ENCODE results near the gene CSRNP2.

CSRNP2 gene

GRCh38 chr12:51065530-51065929, 17.9 kb downstream of the CSRNP2 start:
- no peak overlapping the region for H3K4me3 ChIP-seq (ENCODE audit: low read depth, low read length)
- no peak for TF ChIP-seq CTCF (IDR thresholded peaks at IDR 0.05; ENCODE audit: low read depth, low read length)
- no peak for TF ChIP-seq MYC (IDR thresholded peaks at IDR 0.05; ENCODE audit: low read depth, low read length)
- TF ChIP-seq POLR2A (IDR thresholded peaks at IDR 0.05; ENCODE audit: extremely low read depth, insufficient read length) = no peak
- TF ChIP-seq MAX (IDR thresholded peaks at IDR 0.05; ENCODE audit: low read depth, low read length) = no peak
- no peak for DNase-seq (ENCODE audit: low read depth)

- TF ChIP-seq MYC (IDR thresholded peaks at IDR 0.05; ENCODE audit: low read depth, low read length) = no peak
- TF ChIP-seq CTCF (IDR thresholded peaks at IDR 0.05; ENCODE audit: low read depth, low read length) = no peak
- TF ChIP-seq POLR2A (IDR thresholded peaks at IDR 0.05; ENCODE audit: extremely low read depth, insufficient read length) = no peak
- TF ChIP-seq MAX (IDR thresholded peaks at IDR 0.05; ENCODE audit: low read depth, low read length) = no peak
- DNase-seq (ENCODE audit: low read depth) = no peak
- no peak overlapping the region for H3K4me3 ChIP-seq (ENCODE audit: low read depth, low read length)
Measured at GRCh38 chr12:51062631-51063397, 20.6 kb downstream of the CSRNP2 start.

GRCh38 chr12:51059086-51059485, 24.3 kb downstream of the CSRNP2 start:
- no peak overlapping the region for H3K4me3 ChIP-seq (ENCODE audit: low read depth, low read length)
- TF ChIP-seq MAX (IDR thresholded peaks at IDR 0.05; ENCODE audit: low read depth, low read length) = no peak
- no peak for TF ChIP-seq MYC (IDR thresholded peaks at IDR 0.05; ENCODE audit: low read depth, low read length)
- no peak for TF ChIP-seq CTCF (IDR thresholded peaks at IDR 0.05; ENCODE audit: low read depth, low read length)
- TF ChIP-seq POLR2A (IDR thresholded peaks at IDR 0.05; ENCODE audit: extremely low read depth, insufficient read length) = no peak
- no peak for DNase-seq (ENCODE audit: low read depth)

GRCh38 chr12:51056242-51056641, 27.2 kb downstream of the CSRNP2 start:
- H3K4me3 ChIP-seq (ENCODE audit: low read depth, low read length) = no peak overlapping the region
- no peak; the same call in 1 of the 2 replicates for TF ChIP-seq MAX (IDR thresholded peaks at IDR 0.05; ENCODE audit: low read depth, low read length)
- TF ChIP-seq CTCF (IDR thresholded peaks at IDR 0.05; ENCODE audit: low read depth, low read length) = no peak
- TF ChIP-seq MYC (IDR thresholded peaks at IDR 0.05; ENCODE audit: low read depth, low read length) = no peak
- TF ChIP-seq POLR2A (IDR thresholded peaks at IDR 0.05; ENCODE audit: extremely low read depth, insufficient read length) = no peak
- peak; percentile 92 for DNase-seq (ENCODE audit: low read depth)

- TF ChIP-seq MAX (IDR thresholded peaks at IDR 0.05; ENCODE audit: low read depth, low read length) = no peak
- no peak for TF ChIP-seq POLR2A (IDR thresholded peaks at IDR 0.05; ENCODE audit: extremely low read depth, insufficient read length)
- TF ChIP-seq CTCF (IDR thresholded peaks at IDR 0.05; ENCODE audit: low read depth, low read length) = no peak
- no peak for TF ChIP-seq MYC (IDR thresholded peaks at IDR 0.05; ENCODE audit: low read depth, low read length)
- no peak for DNase-seq (ENCODE audit: low read depth)
- no peak overlapping the region for H3K4me3 ChIP-seq (ENCODE audit: low read depth, low read length)
Measured at GRCh38 chr12:51055060-51055459, 28.3 kb downstream of the CSRNP2 start.

All from NB4 (cell line).